Liver (tissue), 9 donors: ENCODE measurements around the gene CTU2. TPM values are rescaled to one million over a fixed set of nuclear protein-coding genes. Genes with fewer than 3 reads are reported as not detected.

Experiments used
- DNase-seq: peaks from one replicate; pipeline ENCODE4 v3.0.0-alpha.2; 2017; ENCODE audit warnings: low spot score
- H3K27ac ChIP-seq, 2 donors: one replicate each; pipeline ENCODE4 v1.7.0; 2013; ENCODE audit warnings: inconsistent platforms in 2 of 2, low read length in 2 of 2, control low read depth in 1 of 2, low read depth in 1 of 2, mild to moderate bottlenecking in 1 of 2
- H3K27me3 ChIP-seq, 4 donors: one replicate each; pipeline versions ENCODE4 v1.6.1 to v1.7.0; 2013; ENCODE audit warnings: low read length in 3 of 4, inconsistent platforms in 1 of 4, mild to moderate bottlenecking in 1 of 4, moderate library complexity in 1 of 4; ENCODE audit not compliant: control insufficient read depth in 4 of 4, insufficient read depth in 4 of 4
- H3K36me3 ChIP-seq, 4 donors: one replicate each; pipeline versions ENCODE4 v1.6.1 to v1.7.0; 2013; ENCODE audit warnings: low read length in 3 of 4, mild to moderate bottlenecking in 3 of 4, low read depth in 1 of 4, moderate library complexity in 1 of 4; ENCODE audit not compliant: control insufficient read depth in 4 of 4, insufficient read depth in 3 of 4
- H3K4me1 ChIP-seq, 4 donors: one replicate each; pipeline versions ENCODE4 v1.6.1 to v1.7.0; 2013; ENCODE audit warnings: low read length in 3 of 4, mild to moderate bottlenecking in 3 of 4, moderate library complexity in 1 of 4; ENCODE audit not compliant: control insufficient read depth in 4 of 4, insufficient read depth in 4 of 4
- H3K4me3 ChIP-seq, 3 donors: one replicate each; pipeline versions ENCODE4 v1.6.1 to v1.7.0; 2013; ENCODE audit warnings: low read length in 3 of 3, control low read depth in 1 of 3, low read depth in 1 of 3, mild to moderate bottlenecking in 1 of 3
- H3K9ac ChIP-seq, 2 donors: one replicate each; pipeline ENCODE4 v1.7.0; 2013; ENCODE audit warnings: low read length in 2 of 2, mild to moderate bottlenecking in 2 of 2, moderate library complexity in 2 of 2, control low read depth in 1 of 2, low read depth in 1 of 2
- H3K9me3 ChIP-seq, 4 donors: one replicate each; pipeline versions ENCODE4 v1.6.1 to v1.7.0; 2013; ENCODE audit warnings: low read length in 3 of 4; ENCODE audit not compliant: control insufficient read depth in 4 of 4
- CTCF ChIP-seq: fragments of 150-350 bp; IDR thresholded peaks from 2 replicates; pipeline ENCODE4 v1.5.1; 2017; ENCODE audit warnings: improper control_type of control experiment, low read depth, low read length; ENCODE audit not compliant: missing input control
- FOXA1 ChIP-seq: IDR thresholded peaks from 2 replicates; pipeline ENCODE4 v1.6.1; 2016; ENCODE audit warnings: antibody characterized with exemption
- HNF4A ChIP-seq, 2 donors: conservative IDR thresholded peaks; 2 replicates each; pipeline ENCODE4 v1.6.1; 2016; ENCODE audit warnings: antibody characterized with exemption in 2 of 2, mild to moderate bottlenecking in 2 of 2
- JUND ChIP-seq, 2 donors: IDR thresholded peaks; 2 replicates each; pipeline ENCODE4 v1.6.1; 2016; ENCODE audit warnings: antibody characterized with exemption in 2 of 2
- MAX ChIP-seq: IDR thresholded peaks from 2 replicates; pipeline ENCODE4 v1.6.1; 2016; ENCODE audit warnings: antibody characterized with exemption
- NR2F2 ChIP-seq: IDR thresholded peaks from 2 replicates; pipeline ENCODE4 v1.6.1; 2016; ENCODE audit warnings: antibody characterized with exemption
- RAD21 ChIP-seq, 2 donors: IDR thresholded peaks; 2 replicates each; pipeline ENCODE4 v1.6.1; 2016; ENCODE audit warnings: antibody characterized with exemption in 2 of 2, mild to moderate bottlenecking in 2 of 2
- REST ChIP-seq: IDR thresholded peaks from 2 replicates; pipeline ENCODE4 v1.6.1; 2016; ENCODE audit warnings: antibody characterized with exemption, mild to moderate bottlenecking
- SP1 ChIP-seq: IDR thresholded peaks from 2 replicates; pipeline ENCODE4 v1.6.1; 2018; ENCODE audit warnings: antibody characterized with exemption, mild to moderate bottlenecking
- TAF1 ChIP-seq: conservative IDR thresholded peaks from 2 replicates; pipeline ENCODE4 v1.6.1; 2016; ENCODE audit warnings: antibody characterized with exemption, mild to moderate bottlenecking
- YY1 ChIP-seq: IDR thresholded peaks from 2 replicates; pipeline ENCODE4 v1.6.1; 2016; ENCODE audit warnings: antibody characterized with exemption, mild to moderate bottlenecking
- ZBTB33 ChIP-seq: IDR thresholded peaks from 2 replicates; pipeline ENCODE4 v1.6.1; 2016; ENCODE audit warnings: antibody characterized with exemption
- WGBS: extraction: QIAGEN DNeasy Blood & Tissue Kit; methylation state at CpG from one replicate; pipeline ENCODE4 v1.1.7; 2013; 5-methylcytosine and 5-hydroxymethylcytosine counted together
- polyA plus RNA-seq, 2 donors: library from polyadenylated mRNA; stranded (reverse) in 1 of 2; unstranded in 1 of 2; fragments of 200-250 nt in 1 of 2; fragments of >200 nt in 1 of 2; fragmentation: Nextera tagmentation in 1 of 2; extraction: Ambion mirVana in 1 of 2; gene quantifications; one replicate each; pipeline versions ENCODE4 v1.2.1 to v1.2.3, GENCODE V29; 2013 to 2015
- total RNA-seq, 2 donors: library from RNA; depleted of rRNA; stranded (reverse); fragments of >200 nt; gene quantifications; one replicate each; pipeline ENCODE4 v1.2.3, GENCODE V29; 2014
- donor health status: healthy.
- donor health status: healthy.
- donor health status: healthy.
- donor health status: healthy.
- donor health status: healthy.

The CTU2 gene
- total and polyA plus RNA-seq, 4 donors, result 7.0 to 8.5 (median 7.4) TPM

DNA sequence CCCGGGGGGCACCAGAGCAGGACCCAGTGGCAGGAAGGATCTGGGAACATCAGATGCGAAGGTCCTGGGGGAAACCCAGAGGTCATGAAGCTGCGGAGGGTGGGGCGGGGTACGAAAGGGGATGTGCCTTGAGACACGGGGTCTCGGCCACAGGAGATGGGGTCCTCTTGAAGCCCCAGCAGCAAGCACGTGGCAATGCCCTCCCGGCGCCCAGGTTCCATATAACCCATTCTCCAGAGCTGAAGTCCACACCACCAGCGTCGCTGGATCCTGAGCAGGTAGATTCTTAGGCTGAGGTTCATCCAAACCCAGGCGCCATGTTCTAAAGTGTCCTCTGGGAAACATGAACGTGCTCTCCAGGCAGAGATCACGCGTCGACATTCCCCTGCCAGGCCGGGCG, 57.8 kb downstream of the CTU2 start:
- Histone ChIP-seq H3K27ac (no peak overlapping the region), H3K4me1 (peaks cover 43 to 71% (median 61%) of the 10 kb centered on the region in 4 donors)

More for the DNA sequence above, 57.8 kb downstream of the CTU2 start:
- DNase-seq, result no peak
- H3K36me3 ChIP-seq, result peaks cover 0 to 3% (median 0%) of the 10 kb centered on the region in 4 donors
- no peak overlapping the region for H3K9ac ChIP-seq
- no peaks in the 10 kb centered on the region for H3K27me3 ChIP-seq
- H3K9me3 ChIP-seq, result no peaks in the 10 kb centered on the region
- no peak overlapping the region for H3K4me3 ChIP-seq
- TF ChIP-seq YY1 (no peak), HNF4A (conservative IDR thresholded peaks at IDR 0.05) (no peak), CTCF (no peak), NR2F2 (no peak), REST (no peak), FOXA1 (no peak), SP1 (no peak), TAF1 (no peak), RAD21 (IDR thresholded peaks at IDR 0.05) (no peak), MAX (no peak), ZBTB33 (no peak), JUND (IDR thresholded peaks at IDR 0.05) (no peak)
- 96% methylated on average over 19 of the region's 19 CpGs for WGBS
